ENCODE measurements around the gene ITGA2B. TPM values are rescaled to one million over a fixed set of nuclear protein-coding genes. Genes with fewer than 3 reads are reported as not detected.
A peak's percentile ranks its signal among the peaks of the same experiment; 100 is the strongest.

ITGA2B gene
- total RNA-seq, 1 donor from 2014 or later, result 2.6 TPM

- H3K4me3 ChIP-seq (ENCODE audit: low read length in 3 of 3), result peak overlapping the region in 2 of 3 donors; percentile 29 to 48
- H3K4me1 ChIP-seq (ENCODE audit: control insufficient read depth in 3 of 3, insufficient read depth in 3 of 3, low read length in 3 of 3), result peaks cover 0 to under 1% (median 0%) of the 10 kb centered on the region in 3 donors
- H3K9ac ChIP-seq (ENCODE audit: low read depth in 1 of 3, low read length in 3 of 3), result no peak overlapping the region
- peaks cover 29 to 40% (median 33%) of the 10 kb centered on the region in 3 donors for H3K36me3 ChIP-seq (ENCODE audit: control insufficient read depth in 3 of 3, insufficient read depth in 3 of 3, low read length in 3 of 3)
- H3K27ac ChIP-seq (ENCODE audit: low read depth, low read length), result no peak overlapping the region
- H3K9me3 ChIP-seq (ENCODE audit: control insufficient read depth in 3 of 3, low read length in 3 of 3), result no peaks in the 10 kb centered on the region
- H3K27me3 ChIP-seq (ENCODE audit: control insufficient read depth in 3 of 3, insufficient read depth in 3 of 3, low read length in 3 of 3), result peaks cover 0 to 8% (median 0%) of the 10 kb centered on the region in 3 donors
Measured at GRCh38 chr17:44353672-44354331, 35.6 kb downstream of the ITGA2B start.

- H3K27me3 ChIP-seq (ENCODE audit: control insufficient read depth in 3 of 3, insufficient read depth in 3 of 3, low read length in 3 of 3), result peaks cover 0 to 8% (median 0%) of the 10 kb centered on the region in 3 donors
- no peak overlapping the region for H3K9ac ChIP-seq (ENCODE audit: low read depth in 1 of 3, low read length in 3 of 3)
- H3K27ac ChIP-seq (ENCODE audit: low read depth, low read length), result no peak overlapping the region
- peaks cover 0 to 6% (median 3%) of the 10 kb centered on the region in 3 donors for H3K4me1 ChIP-seq (ENCODE audit: control insufficient read depth in 3 of 3, insufficient read depth in 3 of 3, low read length in 3 of 3)
- H3K4me3 ChIP-seq (ENCODE audit: low read length in 3 of 3), result no peak overlapping the region
- H3K36me3 ChIP-seq (ENCODE audit: control insufficient read depth in 3 of 3, insufficient read depth in 3 of 3, low read length in 3 of 3), result peaks cover 29 to 40% (median 33%) of the 10 kb centered on the region in 3 donors
- H3K9me3 ChIP-seq (ENCODE audit: control insufficient read depth in 3 of 3, low read length in 3 of 3), result no peaks in the 10 kb centered on the region
Measured at GRCh38 chr17:44352828-44353671, 36.4 kb downstream of the ITGA2B start.

- H3K4me3 ChIP-seq (ENCODE audit: low read length in 3 of 3), result no peak overlapping the region
- H3K9me3 ChIP-seq (ENCODE audit: control insufficient read depth in 3 of 3, low read length in 3 of 3), result no peaks in the 10 kb centered on the region
- H3K36me3 ChIP-seq (ENCODE audit: control insufficient read depth in 3 of 3, insufficient read depth in 3 of 3, low read length in 3 of 3), result peaks cover 29 to 40% (median 33%) of the 10 kb centered on the region in 3 donors
- H3K9ac ChIP-seq (ENCODE audit: low read depth in 1 of 3, low read length in 3 of 3), result no peak overlapping the region
- H3K4me1 ChIP-seq (ENCODE audit: control insufficient read depth in 3 of 3, insufficient read depth in 3 of 3, low read length in 3 of 3), result peaks cover 0 to 6% (median 3%) of the 10 kb centered on the region in 3 donors
- no peak overlapping the region for H3K27ac ChIP-seq (ENCODE audit: low read depth, low read length)
- H3K27me3 ChIP-seq (ENCODE audit: control insufficient read depth in 3 of 3, insufficient read depth in 3 of 3, low read length in 3 of 3), result peaks cover 0 to 8% (median 0%) of the 10 kb centered on the region in 3 donors
Measured at GRCh38 chr17:44351961-44352827, 37.3 kb downstream of the ITGA2B start.

GRCh38 chr17:44351464-44351863, 38.0 kb downstream of the ITGA2B start:
- H3K27me3 ChIP-seq (ENCODE audit: control insufficient read depth in 3 of 3, insufficient read depth in 3 of 3, low read length in 3 of 3), result peaks cover 0 to 8% (median 0%) of the 10 kb centered on the region in 3 donors
- no peak overlapping the region for H3K9ac ChIP-seq (ENCODE audit: low read depth in 1 of 3, low read length in 3 of 3)
- no peaks in the 10 kb centered on the region for H3K9me3 ChIP-seq (ENCODE audit: control insufficient read depth in 3 of 3, low read length in 3 of 3)
- peaks cover under 1 to 7% (median 3%) of the 10 kb centered on the region in 3 donors for H3K4me1 ChIP-seq (ENCODE audit: control insufficient read depth in 3 of 3, insufficient read depth in 3 of 3, low read length in 3 of 3)
- no peak overlapping the region for H3K4me3 ChIP-seq (ENCODE audit: low read length in 3 of 3)
- no peak overlapping the region for H3K27ac ChIP-seq (ENCODE audit: low read depth, low read length)
- peaks cover 29 to 40% (median 33%) of the 10 kb centered on the region in 3 donors for H3K36me3 ChIP-seq (ENCODE audit: control insufficient read depth in 3 of 3, insufficient read depth in 3 of 3, low read length in 3 of 3)

GRCh38 chr17:44350733-44351226, 38.7 kb downstream of the ITGA2B start:
- no peak overlapping the region for H3K9ac ChIP-seq (ENCODE audit: low read depth in 1 of 3, low read length in 3 of 3)
- H3K27me3 ChIP-seq (ENCODE audit: control insufficient read depth in 3 of 3, insufficient read depth in 3 of 3, low read length in 3 of 3), result peaks cover 0 to 8% (median 0%) of the 10 kb centered on the region in 3 donors
- peaks cover 29 to 40% (median 33%) of the 10 kb centered on the region in 3 donors for H3K36me3 ChIP-seq (ENCODE audit: control insufficient read depth in 3 of 3, insufficient read depth in 3 of 3, low read length in 3 of 3)
- no peak overlapping the region for H3K27ac ChIP-seq (ENCODE audit: low read depth, low read length)
- no peak overlapping the region for H3K4me3 ChIP-seq (ENCODE audit: low read length in 3 of 3)
- H3K9me3 ChIP-seq (ENCODE audit: control insufficient read depth in 3 of 3, low read length in 3 of 3), result no peaks in the 10 kb centered on the region
- H3K4me1 ChIP-seq (ENCODE audit: control insufficient read depth in 3 of 3, insufficient read depth in 3 of 3, low read length in 3 of 3), result peaks cover 7 to 14% (median 8%) of the 10 kb centered on the region in 3 donors

- Histone ChIP-seq H3K27me3 (ENCODE audit: control insufficient read depth in 3 of 3, insufficient read depth in 3 of 3, low read length in 3 of 3) (peaks cover 0 to 5% (median 0%) of the 10 kb centered on the region in 3 donors), H3K9me3 (ENCODE audit: control insufficient read depth in 3 of 3, low read length in 3 of 3) (no peaks in the 10 kb centered on the region), H3K27ac (ENCODE audit: low read depth, low read length) (no peak overlapping the region), H3K36me3 (ENCODE audit: control insufficient read depth in 3 of 3, insufficient read depth in 3 of 3, low read length in 3 of 3) (peaks cover 29 to 40% (median 33%) of the 10 kb centered on the region in 3 donors), H3K4me3 (ENCODE audit: low read length in 3 of 3) (no peak overlapping the region), H3K4me1 (ENCODE audit: control insufficient read depth in 3 of 3, insufficient read depth in 3 of 3, low read length in 3 of 3) (peaks cover 13 to 26% (median 14%) of the 10 kb centered on the region in 3 donors), H3K9ac (ENCODE audit: low read depth in 1 of 3, low read length in 3 of 3) (no peak overlapping the region)
Measured at GRCh38 chr17:44349553-44350070, 39.8 kb downstream of the ITGA2B start.

- H3K4me3 ChIP-seq (ENCODE audit: low read length in 3 of 3), result no peak overlapping the region
- peaks cover 29 to 40% (median 33%) of the 10 kb centered on the region in 3 donors for H3K36me3 ChIP-seq (ENCODE audit: control insufficient read depth in 3 of 3, insufficient read depth in 3 of 3, low read length in 3 of 3)
- H3K9ac ChIP-seq (ENCODE audit: low read depth in 1 of 3, low read length in 3 of 3), result no peak overlapping the region
- no peaks in the 10 kb centered on the region for H3K9me3 ChIP-seq (ENCODE audit: control insufficient read depth in 3 of 3, low read length in 3 of 3)
- peaks cover 0 to 5% (median 0%) of the 10 kb centered on the region in 3 donors for H3K27me3 ChIP-seq (ENCODE audit: control insufficient read depth in 3 of 3, insufficient read depth in 3 of 3, low read length in 3 of 3)
- H3K4me1 ChIP-seq (ENCODE audit: control insufficient read depth in 3 of 3, insufficient read depth in 3 of 3, low read length in 3 of 3), result peaks cover 16 to 32% (median 17%) of the 10 kb centered on the region in 3 donors
- no peak overlapping the region for H3K27ac ChIP-seq (ENCODE audit: low read depth, low read length)
Measured at GRCh38 chr17:44348988-44349364, 40.5 kb downstream of the ITGA2B start.

GRCh38 chr17:44348234-44348987, 41.0 kb downstream of the ITGA2B start:
- H3K9me3 ChIP-seq (ENCODE audit: control insufficient read depth in 3 of 3, low read length in 3 of 3), result no peaks in the 10 kb centered on the region
- peaks cover 29 to 40% (median 33%) of the 10 kb centered on the region in 3 donors for H3K36me3 ChIP-seq (ENCODE audit: control insufficient read depth in 3 of 3, insufficient read depth in 3 of 3, low read length in 3 of 3)
- no peak overlapping the region for H3K27ac ChIP-seq (ENCODE audit: low read depth, low read length)
- no peak overlapping the region for H3K9ac ChIP-seq (ENCODE audit: low read depth in 1 of 3, low read length in 3 of 3)
- peaks cover 16 to 32% (median 17%) of the 10 kb centered on the region in 3 donors for H3K4me1 ChIP-seq (ENCODE audit: control insufficient read depth in 3 of 3, insufficient read depth in 3 of 3, low read length in 3 of 3)
- no peak overlapping the region for H3K4me3 ChIP-seq (ENCODE audit: low read length in 3 of 3)
- peaks cover 0 to 5% (median 0%) of the 10 kb centered on the region in 3 donors for H3K27me3 ChIP-seq (ENCODE audit: control insufficient read depth in 3 of 3, insufficient read depth in 3 of 3, low read length in 3 of 3)
